ENCODE results near the gene LMF2.
A peak's percentile ranks its signal among the peaks of the same experiment; 100 is the strongest.
"Not testable (repeated sequence)": the region's sequence is repeated elsewhere in the genome, so short reads cannot be mapped to it uniquely, and the experiment has no call there.

Gene LMF2

DNA sequence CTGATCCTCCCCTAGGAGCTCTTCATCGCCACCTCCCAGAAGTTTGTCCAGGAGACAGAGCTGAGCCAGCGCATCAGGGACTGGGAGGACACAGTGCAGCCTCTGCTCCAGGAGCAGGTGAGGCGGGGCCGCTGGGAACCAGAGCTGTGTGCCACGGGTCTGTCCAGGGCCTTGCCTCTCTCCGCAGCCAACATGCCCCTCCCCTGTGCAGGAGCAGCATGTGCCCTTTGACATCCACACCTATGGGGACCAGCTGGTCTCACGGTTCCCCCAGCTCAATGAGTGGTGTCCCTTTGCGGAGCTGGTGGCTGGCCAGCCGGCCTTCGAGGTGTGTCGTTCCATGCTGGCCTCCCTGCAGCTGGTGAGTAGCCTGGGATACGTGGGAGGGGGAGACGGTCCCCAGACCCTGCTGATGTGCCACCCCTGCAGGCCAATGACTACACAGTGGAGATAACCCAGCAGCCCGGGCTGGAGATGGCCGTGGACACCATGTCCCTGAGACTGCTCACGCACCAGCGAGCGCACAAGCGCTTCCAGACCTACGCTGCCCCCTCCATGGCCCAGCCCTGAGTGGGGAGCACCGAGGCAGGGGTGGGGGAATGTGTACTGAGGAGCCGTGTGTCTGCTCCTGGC, 15.4 kb upstream of the LMF2 start:
- no peak for DNase-seq

GRCh38 chr22:50522208-50522805, 14.8 kb upstream of the LMF2 start:
- no peak for DNase-seq

DNA sequence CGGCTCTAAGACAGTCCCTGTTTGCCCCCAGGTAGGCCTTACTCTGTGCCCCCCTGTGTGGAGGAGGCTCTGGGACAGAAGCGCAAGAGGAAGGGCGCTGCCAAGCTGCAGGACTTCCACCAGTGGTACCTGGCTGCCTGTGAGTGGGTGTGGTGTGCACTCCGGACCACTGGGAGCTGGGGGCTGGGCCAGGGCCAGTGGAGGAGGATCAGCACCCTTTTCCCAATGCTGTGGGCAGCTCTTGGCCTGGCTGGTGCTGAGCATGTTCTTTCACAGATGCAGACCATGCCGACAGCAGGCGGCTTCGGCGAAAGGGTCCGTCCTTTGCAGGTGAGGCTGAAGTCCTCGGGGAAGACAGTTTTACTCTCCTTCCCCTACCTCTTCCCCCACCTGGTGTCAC, 14.2 kb upstream of the LMF2 start:
- no peak for DNase-seq

- DNase-seq = no peak
Measured at GRCh38 chr22:50520826-50521453, 13.4 kb upstream of the LMF2 start.

GRCh38 chr22:50520184-50520583, 12.7 kb upstream of the LMF2 start:
- DNase-seq = not testable (repeated sequence)

GRCh38 chr22:50519151-50519550, 11.6 kb upstream of the LMF2 start:
- no peak for DNase-seq

GRCh38 chr22:50518606-50519005, 11.1 kb upstream of the LMF2 start:
- no peak for DNase-seq

DNA sequence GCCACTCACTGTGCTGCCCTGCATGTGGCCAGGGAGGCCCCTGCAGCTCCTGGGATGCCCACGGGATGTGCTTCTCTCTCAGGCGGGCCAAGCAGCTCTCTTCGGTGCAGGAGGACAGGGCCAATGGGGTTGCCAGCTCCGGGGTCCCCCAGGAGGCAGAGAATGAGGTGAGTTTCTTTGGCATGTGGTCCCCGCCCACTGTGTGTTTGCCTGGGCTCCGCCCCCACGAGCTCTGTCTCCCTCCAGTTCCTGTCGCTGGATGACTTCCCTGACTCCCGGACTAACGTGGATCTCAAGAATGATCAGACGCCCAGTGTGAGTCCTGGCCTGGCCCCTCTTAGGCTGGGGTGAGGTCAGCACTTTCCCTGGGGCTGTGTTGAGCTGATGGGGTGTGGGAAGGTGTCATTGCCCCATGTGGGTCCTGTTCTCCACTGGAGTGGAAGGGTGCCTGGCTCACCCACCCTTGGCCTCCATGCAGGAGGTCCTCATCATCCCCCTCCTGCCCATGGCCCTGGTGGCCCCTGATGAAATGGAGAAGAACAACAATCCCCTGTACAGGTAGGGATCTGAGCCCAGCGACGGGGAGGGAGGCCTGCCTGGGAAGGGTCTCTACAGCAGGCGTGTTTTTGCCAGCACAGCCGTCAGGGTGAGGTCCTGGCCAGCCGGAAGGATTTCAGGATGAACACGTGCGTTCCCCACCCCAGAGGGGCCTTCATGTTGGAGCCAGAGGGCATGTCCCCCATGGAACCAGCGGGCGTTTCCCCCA, 10.2 kb upstream of the LMF2 start:
- DNase-seq = no peak

GRCh38 chr22:50516891-50517290, 9.4 kb upstream of the LMF2 start:
- DNase-seq = no peak

DNA sequence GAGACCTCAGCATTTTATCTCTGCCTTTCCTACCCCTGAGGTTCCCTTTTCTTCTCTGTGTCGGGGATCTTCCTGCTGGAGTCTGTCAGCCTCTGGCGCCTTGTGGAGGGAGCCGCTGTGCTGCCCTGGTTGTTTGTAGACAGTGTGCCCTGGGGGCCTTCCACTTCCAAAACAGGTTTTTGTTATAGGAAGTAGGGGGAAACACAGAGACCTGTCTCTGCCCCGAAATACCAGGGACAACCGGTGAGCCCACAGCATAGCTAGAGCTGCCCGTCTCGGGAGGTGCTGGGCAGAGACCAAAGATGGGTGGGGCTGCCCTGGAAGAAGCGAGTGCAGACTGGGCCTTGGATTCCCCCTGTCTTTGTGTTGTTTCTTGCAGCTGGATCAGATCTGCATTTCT, 8.6 kb upstream of the LMF2 start:
- DNase-seq = no peak

GRCh38 chr22:50513175-50513574, 5.7 kb upstream of the LMF2 start:
- DNase-seq = no peak

DNA sequence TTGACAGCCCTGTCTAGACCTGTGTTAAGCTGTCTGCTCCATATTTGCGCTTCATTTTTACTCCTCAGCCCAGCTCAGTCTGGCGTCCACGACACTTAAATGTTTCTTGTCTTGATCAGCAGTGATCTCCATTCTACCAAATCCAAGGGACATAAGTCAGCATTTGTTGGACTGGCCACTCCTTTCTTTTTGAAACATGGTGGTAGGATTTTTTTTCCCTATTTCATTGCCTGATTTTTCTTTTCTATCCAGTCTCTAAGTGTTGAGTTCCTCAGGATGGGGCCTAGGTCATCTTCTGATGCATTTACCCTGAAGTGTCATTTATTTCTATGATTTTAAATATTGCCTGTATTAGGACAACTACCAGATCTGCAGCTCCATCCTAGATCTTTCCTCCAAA, 1.4 kb upstream of the LMF2 start:
- DNase-seq = no peak

GRCh38 chr22:50507991-50508884, 736 bp upstream of the LMF2 start, which contains the start of gene NCAPH2:
NCAPH2 (plus strand) TSS chr22:50508224; CDS start chr22:50508338, 114 bp downstream.
- peak; percentile 96 for DNase-seq

DNA sequence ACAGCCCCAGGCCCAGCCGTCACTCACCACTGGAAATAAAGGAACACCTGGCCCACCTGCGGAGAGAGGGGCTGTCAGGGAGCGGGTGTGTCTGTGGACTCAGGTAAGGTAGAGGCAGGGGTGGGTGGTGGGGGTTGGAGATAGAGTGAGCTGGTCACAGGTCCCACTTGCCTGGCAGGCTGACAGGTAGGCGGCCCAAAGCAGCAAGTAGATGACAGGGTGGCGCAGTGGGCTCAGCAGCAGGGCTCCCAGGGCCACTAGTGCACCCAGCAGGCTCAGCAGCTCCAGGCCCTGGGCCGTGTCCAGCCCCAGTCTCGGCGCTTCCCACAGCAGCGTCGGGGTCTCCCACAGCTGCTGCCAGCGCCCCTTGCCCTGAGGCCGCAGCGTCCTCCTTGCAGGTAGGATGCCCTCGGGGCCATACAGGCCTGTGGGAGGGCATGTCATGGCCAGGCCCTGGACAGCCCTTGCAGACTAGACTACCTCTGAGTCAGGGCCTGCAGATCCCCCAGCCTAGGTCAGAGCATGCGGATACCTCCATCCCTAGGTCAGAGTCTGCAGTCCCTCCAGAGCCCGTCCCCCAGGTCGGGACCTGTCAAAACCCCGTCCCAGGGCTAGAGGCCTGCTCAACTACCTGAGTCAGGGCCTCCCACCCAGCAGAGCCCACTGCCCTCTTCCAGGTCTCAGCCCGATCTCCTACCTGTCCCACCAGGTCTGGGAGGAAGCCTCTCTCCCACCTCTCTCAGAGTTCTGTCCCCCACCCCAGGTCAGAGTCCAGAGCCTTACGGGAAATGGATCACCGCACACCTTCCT, 686 bp downstream of the LMF2 start:
- no peak for DNase-seq

DNA sequence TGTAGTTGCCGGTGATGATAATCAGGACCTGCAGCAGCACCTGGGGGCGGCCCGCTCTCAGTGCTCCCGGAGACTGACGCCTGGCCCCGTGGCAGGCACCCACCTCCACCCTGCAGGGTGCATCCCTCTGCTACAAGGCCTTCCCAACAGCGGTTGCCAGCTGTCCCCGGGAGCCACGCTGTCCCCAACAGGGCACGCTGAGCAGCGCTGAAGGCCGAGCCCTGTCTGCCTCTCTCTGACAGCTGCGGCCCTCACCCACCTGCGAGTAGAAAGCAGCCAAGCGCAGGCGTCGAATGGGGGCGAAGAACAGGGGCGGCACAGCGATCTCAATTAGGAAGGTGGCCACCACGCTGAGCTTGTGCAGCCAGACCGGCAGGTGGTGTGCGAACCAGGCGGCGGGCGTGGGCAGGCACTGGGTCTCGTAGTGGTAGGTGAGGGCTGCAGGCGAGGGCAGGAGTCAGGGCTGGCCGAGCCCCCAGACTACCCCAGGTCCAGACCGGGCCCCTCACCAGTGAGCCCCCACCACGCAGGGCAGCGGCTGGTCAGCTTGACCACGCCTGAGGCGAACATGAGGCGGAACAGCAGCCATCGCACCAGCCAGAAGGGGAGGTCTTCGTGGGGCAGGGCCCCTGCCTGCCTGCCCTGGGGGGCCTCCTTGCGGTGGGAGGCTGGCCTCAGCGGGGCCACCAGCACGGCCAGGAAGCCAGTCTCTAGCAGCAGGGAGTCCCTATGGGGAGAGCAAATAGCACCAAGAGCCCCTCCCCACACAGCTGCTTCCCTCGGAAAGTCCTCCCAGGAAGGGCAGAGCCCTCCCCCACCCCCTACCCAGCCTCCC, 1.5 kb downstream of the LMF2 start:
- no peak for DNase-seq

DNA sequence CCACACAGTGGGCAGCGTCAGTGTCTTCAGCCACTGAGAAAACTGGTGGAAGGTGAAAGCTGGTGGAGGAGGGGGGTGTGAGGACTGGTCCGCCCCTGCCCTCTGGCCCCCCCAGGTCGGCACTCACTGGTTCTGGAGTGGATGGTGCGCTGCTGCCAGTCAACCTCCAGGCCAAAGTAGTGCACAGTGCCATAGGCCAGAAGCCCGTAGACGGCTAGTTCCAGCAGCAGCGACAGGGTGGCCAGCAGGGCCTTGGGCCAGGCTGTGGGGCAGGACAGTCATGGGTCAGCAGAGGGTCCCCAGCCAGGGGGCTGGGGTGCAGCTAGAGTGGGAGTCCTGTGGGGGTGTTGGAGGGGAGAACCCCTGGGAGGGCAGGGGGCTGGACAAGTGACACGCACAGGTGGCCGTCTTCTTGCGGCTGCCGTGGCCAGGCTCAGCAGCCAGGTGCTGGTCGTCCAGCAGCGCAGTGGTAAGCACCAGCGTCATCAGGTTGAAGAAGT, 2.2 kb downstream of the LMF2 start:
- DNase-seq = no peak

DNA sequence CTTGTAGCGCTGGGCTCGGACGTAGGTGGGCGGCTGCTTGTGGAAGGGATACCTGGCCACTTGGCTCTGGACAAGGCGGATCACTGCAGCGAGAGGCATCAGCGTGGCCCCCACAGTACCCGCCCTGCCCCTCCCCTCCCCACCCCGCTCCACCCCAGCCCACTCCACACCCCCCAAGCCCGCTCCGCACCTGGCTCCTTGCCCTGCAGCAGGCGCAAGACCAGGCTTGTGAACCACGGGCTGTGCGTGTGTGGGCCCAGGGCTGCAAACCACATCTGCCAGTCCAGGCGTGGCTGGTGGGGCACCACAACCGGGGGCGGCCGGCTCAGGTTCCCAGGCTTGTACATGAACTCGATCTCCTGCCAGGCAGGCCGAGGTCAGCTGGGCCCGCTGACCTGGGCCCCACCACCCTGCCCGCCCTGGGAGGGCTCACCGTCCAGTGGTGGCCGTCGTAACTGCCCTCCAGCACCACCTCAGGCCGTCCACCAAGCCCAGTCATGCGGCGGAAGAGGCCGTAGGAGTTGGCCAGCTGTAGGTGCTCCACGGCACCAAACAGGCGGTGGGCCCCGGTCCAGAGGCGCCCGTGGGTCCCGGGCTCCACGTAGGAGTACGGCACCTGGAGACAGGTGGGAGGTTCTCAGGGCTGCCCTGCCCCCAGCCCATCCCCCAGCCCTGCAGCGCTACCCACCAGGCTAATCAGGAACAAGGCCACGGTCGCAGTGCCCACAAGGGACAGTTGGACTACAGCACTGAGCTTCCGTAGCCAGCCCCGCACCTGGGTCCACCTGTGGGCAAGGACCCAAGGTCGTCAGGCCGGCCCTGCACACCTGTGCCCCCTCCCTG, 2.9 kb downstream of the LMF2 start:
- DNase-seq = no peak

GRCh38 chr22:50503475-50504145, 3.9 kb downstream of the LMF2 start:
- no peak for DNase-seq

Measured in activated effector memory CD4-positive, alpha-beta T cell treated with Interleukin-2 at 50 U/mL for 16 hours (primary cell).